Measurements from ENCODE around the gene TSPAN4.

GRCh38 chr11:816433-816779 is 26.2 kb upstream of the TSPAN4 start:
- TF ChIP-seq CTCF (IDR thresholded peaks at IDR 0.05 in 8 of 11, conservative IDR thresholded peaks at IDR 0.05 in 3 of 11): no peak
- no peak for TF ChIP-seq POLR2AphosphoS5 (IDR thresholded peaks at IDR 0.05)

All from spleen (tissue), 7 donors.